ENCODE measurements around the gene SV2C. TPM values are rescaled to one million over a fixed set of nuclear protein-coding genes. Genes with fewer than 3 reads are reported as not detected.
A peak's percentile ranks its signal among the peaks of the same experiment; 100 is the strongest.

Gene SV2C
- polyA plus RNA-seq, 5 donors = 0.22 to 0.60 (median 0.30) TPM

DNA sequence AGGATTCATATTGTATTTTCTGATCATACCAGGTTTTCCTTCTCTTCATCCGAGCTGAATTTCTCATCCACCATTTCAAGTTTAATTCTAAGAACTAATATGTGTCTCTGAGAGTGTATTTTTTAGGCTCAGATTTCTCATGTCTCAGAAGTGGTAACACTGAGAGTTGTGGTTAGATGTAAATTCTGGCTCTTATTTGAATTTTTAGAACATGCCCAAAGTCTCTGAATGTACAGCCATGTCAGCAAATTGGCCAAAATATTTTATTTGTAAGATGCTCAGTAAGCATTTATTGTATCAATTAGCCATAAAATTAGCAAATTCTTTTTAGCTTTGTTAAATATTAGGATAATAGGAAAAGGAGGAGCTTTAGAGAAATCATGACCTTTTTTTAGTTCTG lies 16.6 kb downstream of the SV2C start:
- DNase-seq = no peak

GRCh38 chr5:76104027-76104426 lies 20.8 kb downstream of the SV2C start:
- DNase-seq = peak in 1 of 2 donors; percentile 49

DNA sequence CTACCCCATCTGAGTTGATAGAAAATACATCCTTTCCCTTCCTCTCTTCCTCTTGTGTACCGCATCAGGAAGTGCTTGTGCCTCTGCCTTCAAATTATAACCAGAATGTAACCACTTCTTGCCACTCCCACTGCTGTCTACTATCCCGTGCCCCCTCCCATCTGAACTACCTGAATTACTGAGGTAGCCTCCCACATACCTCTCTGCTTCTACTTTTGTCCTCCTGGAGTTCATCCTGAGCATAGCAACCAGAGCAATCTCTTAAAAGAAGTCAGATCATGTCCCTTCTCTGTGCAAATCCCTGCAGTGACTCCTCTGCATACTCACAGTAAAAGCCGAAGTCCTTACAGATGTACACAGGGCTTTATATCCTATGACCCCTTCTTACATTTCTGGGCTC lies 23.0 kb downstream of the SV2C start:
- DNase-seq = no peak

DNA sequence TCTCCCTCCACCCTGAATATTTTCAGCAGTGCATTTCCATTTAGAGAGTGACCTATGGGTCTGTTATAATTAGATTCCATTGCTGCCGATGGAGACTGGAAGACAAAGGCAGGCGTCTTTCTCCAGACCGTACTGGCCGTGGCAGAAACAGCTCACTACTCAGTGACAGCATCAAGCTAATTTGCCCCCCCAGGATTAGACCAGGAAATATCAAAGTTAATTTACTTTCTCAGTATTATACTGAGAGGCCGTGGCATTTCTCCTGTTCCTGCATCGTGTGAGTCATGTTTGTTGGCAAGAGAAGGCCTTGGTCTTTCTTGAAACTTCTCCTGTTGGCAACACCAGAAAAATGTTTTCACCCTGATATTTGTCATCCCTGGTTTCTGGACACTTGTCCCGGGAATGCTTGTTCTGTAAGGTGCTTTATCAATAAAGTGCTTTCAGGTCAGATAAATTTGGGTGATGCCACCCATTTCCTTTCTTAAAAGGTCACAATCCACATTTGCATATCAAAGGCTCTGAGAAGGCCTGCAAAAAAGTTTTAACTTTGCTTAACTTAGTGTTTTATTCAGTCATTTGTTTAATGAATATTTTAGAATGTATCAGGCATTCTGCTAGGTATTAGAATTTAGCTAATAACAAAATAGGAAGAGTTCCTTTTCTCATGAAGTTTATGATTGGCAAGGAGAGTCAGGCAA lies 28.4 kb downstream of the SV2C start:
- DNase-seq = no peak

- DNase-seq = no peak
These were observed 29.9 kb downstream of the SV2C start for GRCh38 chr5:76113103-76113502.

DNA sequence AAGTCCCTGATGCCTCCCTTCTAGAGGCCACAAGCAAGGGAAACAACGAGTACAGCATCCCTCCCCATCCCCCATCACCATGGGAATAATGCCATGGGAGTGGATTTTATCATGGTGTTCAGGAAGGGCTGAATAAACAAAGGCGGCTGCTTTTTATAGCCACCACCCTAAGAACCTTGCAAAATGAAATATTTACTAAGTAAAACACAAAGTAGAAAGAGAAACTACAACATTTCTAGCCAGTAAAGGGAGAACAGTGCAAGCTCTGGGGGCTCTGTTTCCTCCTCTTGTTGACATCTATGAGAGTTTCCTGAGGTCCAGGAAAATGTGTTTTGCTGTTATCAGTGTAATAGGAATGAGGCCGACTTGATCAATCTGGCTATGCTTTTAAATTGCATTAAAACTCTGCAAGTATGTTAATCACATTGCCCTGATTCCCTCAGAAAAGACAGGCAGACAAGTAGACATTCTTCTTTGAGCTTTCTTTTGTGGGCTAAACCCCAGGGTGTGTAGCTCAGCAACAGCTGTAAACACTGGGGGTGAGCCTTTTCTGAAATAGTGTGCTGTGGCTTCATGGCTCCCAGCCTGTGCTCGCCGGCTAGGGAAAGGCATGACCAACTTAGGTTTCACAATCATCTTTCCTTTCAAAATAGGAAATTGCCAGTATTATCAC lies 31.1 kb downstream of the SV2C start:
- DNase-seq = no peak

DNA sequence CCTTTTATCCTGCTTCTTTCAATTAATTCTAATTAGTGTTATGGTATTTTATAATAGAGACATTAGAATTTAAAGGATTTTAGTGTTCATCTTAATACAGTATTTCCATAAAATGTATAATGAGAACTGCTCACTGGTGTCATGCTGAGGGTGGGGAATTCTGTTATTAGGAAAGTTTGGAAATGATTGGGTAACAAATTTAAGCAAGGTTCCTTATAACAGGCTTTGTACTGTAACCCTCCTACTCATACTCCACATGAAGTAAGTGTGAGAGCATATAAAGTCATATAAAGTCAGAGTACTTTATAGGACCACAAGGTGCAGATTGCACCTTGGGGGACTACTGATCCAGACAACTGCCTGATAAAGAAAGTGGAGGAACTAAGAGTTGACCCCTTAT lies 42.2 kb downstream of the SV2C start:
- no peak for DNase-seq

- no peak for DNase-seq
These were observed 42.7 kb downstream of the SV2C start for GRCh38 chr5:76125888-76126287.

- no peak for DNase-seq
These were observed 50.8 kb downstream of the SV2C start for GRCh38 chr5:76134003-76134402.

- DNase-seq = no peak
These were observed 51.5 kb downstream of the SV2C start for GRCh38 chr5:76134646-76135045.

DNA sequence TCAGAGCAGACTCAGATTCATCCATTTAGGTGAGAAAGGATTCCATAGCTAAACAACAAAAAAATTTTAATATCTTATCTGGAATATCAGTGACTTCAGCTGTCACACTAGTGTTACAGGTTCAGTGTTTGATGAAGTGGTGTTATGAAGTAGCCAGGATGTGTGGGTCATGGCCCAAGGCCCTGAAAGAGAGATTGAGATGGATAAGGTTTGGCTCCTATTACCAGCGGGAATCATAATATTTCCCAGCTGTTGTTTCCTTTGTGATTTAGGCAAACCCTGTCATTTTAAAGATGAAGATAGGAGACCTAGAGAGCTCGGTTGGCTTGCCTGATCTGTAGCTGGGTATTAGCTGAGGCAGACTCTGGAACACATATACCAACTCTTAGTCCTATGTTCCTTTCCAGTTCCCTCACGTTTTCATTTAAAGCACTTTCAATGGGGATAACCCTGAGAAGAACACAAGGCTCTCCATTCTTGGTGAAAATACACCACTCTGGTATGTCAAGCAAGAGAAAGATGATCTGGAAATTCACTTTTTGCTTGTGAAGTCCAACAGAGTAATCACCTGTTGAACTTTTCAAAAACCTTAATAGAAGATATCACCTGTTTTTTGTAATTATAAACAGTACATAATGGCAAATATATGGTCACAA lies 54.8 kb downstream of the SV2C start:
- DNase-seq = no peak

- no peak for DNase-seq
These were observed 60.7 kb downstream of the SV2C start for GRCh38 chr5:76143884-76144283.

- DNase-seq = no peak
These were observed 61.5 kb downstream of the SV2C start for GRCh38 chr5:76144513-76145274.

- DNase-seq = no peak
These were observed 62.8 kb downstream of the SV2C start for GRCh38 chr5:76145945-76146344.

DNA sequence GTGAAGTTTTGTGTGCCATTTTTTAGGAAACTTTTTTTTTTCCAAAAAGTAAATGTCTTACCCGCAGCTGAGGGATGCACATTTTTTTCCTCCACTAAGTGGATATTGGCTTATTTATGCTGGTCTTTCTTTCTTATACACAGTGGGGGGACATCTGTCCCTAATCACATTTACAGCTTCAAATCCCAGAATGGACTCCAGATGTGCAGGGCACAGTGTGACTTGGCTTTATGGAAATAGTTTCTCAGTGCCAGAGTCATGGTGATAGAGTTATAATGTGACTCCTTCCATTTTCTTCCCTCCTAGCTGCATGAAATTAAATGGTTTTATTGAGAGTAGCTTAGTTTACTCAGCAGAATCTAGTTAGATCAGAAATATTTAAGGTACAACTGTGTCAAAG lies 66.5 kb downstream of the SV2C start:
- DNase-seq = no peak

- no peak for DNase-seq
These were observed 69.0 kb downstream of the SV2C start for GRCh38 chr5:76152161-76152560.

DNA sequence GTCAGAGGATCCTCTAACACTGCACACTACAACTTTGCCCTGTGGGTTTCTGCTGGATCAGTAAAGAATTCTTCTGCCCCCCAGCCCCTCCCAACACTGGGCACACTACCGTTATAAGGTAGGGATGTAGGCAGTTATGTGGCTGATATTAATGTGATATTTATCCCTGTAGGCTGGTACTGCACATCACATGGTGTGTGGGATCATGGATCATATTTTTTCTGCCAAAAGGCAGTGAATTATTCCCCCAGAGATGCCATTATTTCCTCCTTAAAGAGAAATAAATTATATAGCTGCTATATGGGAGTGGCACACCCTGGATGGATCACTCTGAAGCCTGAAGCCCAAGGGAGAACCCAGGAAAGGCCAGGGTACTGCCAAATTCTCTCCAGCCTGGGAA lies 69.5 kb downstream of the SV2C start:
- no peak for DNase-seq

DNA sequence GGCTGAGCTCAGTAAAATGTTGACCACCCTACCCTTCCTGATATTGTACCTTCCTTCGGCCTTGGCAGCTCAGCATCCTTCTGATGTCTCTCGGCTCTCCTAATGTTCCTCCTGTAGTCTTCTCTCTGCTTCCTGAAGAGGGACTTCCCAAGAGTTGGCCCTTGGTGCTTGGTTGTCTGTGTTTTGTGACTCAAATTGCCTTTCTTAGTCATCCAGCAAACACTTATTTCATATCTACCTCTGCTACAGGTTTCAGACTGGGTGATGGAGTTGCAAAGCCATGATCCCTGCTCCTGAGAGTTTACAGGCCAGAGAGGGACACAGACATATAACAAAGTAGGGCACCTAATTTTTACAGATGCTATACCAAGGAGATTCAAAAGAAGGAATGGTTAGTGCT lies 70.1 kb downstream of the SV2C start:
- DNase-seq = no peak

- no peak for DNase-seq
These were observed 71.0 kb downstream of the SV2C start for GRCh38 chr5:76154009-76154690.

GRCh38 chr5:76155536-76155935 lies 72.4 kb downstream of the SV2C start:
- DNase-seq = no peak

DNA sequence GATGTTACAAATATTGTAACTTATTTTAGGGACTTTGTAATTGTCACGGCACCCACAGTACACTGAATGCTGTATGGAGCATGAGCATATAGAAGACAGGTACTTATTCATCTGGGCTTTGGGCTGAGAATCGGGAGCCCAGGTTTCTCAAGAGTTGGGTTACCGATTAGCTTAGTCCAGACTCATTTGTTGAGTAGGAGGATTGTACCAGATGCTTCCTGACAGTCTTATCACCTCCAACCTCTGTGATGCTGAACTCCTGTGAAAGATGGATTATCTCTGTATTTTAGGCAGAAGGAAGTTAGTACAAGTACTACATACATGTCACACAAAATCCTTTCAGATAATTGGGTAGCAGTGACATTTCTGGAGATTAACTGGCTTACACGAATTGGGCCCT lies 79.2 kb downstream of the SV2C start:
- DNase-seq = no peak

DNA sequence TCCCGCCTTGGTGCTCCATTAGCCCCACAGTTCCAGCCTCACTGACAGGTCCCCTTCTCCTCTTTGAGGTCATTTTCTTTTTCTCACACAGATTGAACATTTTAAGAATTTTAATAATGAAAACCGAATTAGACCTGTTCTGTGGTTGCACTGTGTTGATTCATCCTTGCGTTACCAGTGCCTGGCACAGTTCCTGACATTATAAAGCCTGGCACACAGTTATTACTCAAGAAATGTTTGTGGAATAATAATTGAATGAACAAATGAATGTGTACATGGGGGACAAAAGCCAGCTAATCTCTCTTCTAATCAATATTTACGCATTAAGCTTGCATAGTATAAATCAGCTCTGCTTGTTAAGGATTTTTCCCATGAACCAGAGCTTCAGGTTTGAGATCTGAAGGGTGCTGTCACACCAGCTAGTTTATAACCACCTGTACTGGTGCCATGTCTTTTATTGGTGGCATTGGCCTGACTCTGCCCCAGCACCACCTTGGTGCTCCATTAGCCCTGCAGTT lies 80.0 kb downstream of the SV2C start:
- no peak for DNase-seq
